H9 (cell line): ENCODE results near the gene MITD1. TPM values are rescaled to one million over a fixed set of nuclear protein-coding genes. Genes with fewer than 3 reads are reported as not detected.

Experiments used
- DNase-seq: peaks from one replicate; pipeline ENCODE4 v3.0.0-alpha.2; 2017
- H2AFZ ChIP-seq: one replicate; pipeline ENCODE4 v1.6.1; 2013; ENCODE audit warnings: mild to moderate bottlenecking, low read length, control low read depth, moderate library complexity
- H2AK5ac ChIP-seq: 2 replicates; pipeline ENCODE4 v1.6.1; 2013; ENCODE audit warnings: low read length, control low read depth, mixed read lengths; ENCODE audit not compliant: insufficient read length
- H2BK120ac ChIP-seq: one replicate; pipeline ENCODE4 v1.6.1; 2013; ENCODE audit warnings: low read depth, mild to moderate bottlenecking, low read length, control low read depth, inconsistent platforms; ENCODE audit not compliant: poor library complexity, severe bottlenecking
- H2BK12ac ChIP-seq: 2 replicates; pipeline ENCODE4 v1.6.1; 2013; ENCODE audit warnings: low read length, control low read depth, mixed read lengths, low read depth; ENCODE audit not compliant: insufficient read length
- H2BK15ac ChIP-seq: 2 replicates; pipeline ENCODE4 v1.6.1; 2013; ENCODE audit warnings: low read depth, low read length, control low read depth
- H2BK20ac ChIP-seq: one replicate; pipeline ENCODE4 v1.6.1; 2013; ENCODE audit warnings: low read depth, mild to moderate bottlenecking, low read length, control low read depth, inconsistent platforms; ENCODE audit not compliant: poor library complexity, severe bottlenecking
- H2BK5ac ChIP-seq: 2 replicates; pipeline ENCODE4 v1.6.1; 2013; ENCODE audit warnings: low read length, control low read depth, mixed read lengths; ENCODE audit not compliant: insufficient read length
- H3K14ac ChIP-seq: 2 replicates; pipeline ENCODE4 v1.6.1; 2013; ENCODE audit warnings: low read length, control low read depth; ENCODE audit not compliant: insufficient read depth
- H3K18ac ChIP-seq: 2 replicates; pipeline ENCODE4 v1.6.1; 2013; ENCODE audit warnings: low read depth, mild to moderate bottlenecking, mixed read lengths, low read length, control low read depth; ENCODE audit not compliant: insufficient read length
- H3K23ac ChIP-seq: 2 replicates; pipeline ENCODE4 v1.6.1; 2013; ENCODE audit warnings: low read length, control low read depth, mixed read lengths, low read depth; ENCODE audit not compliant: insufficient read length
- H3K23me2 ChIP-seq: 2 replicates; pipeline ENCODE4 v1.6.1; 2013; ENCODE audit warnings: low read depth, mild to moderate bottlenecking, mixed read lengths, low read length, control low read depth; ENCODE audit not compliant: insufficient read length, poor library complexity, severe bottlenecking
- H3K27ac ChIP-seq: 2 replicates; pipeline ENCODE4 v1.5.1; 2013; ENCODE audit warnings: low read length, control low read depth, mixed read lengths, low read depth; ENCODE audit not compliant: insufficient read length
- H3K27me3 ChIP-seq: 2 replicates; pipeline ENCODE4 v1.6.1; 2013; ENCODE audit warnings: low read length, control low read depth, inconsistent platforms; ENCODE audit not compliant: insufficient read depth
- H3K4ac ChIP-seq: 2 replicates; pipeline ENCODE4 v1.6.1; 2013; ENCODE audit warnings: low read depth, mild to moderate bottlenecking, control low read depth, inconsistent platforms, low read length, moderate library complexity
- H3K4me1 ChIP-seq: 2 replicates; pipeline ENCODE4 v1.6.1; 2013; ENCODE audit warnings: low read length, control low read depth, inconsistent platforms; ENCODE audit not compliant: insufficient read depth
- H3K4me2 ChIP-seq: 2 replicates; pipeline ENCODE4 v1.6.1; 2013; ENCODE audit warnings: low read length, control low read depth, mixed read lengths; ENCODE audit not compliant: insufficient read length, insufficient read depth
- H3K56ac ChIP-seq: 2 replicates; pipeline ENCODE4 v1.6.1; 2013; ENCODE audit warnings: low read depth, mild to moderate bottlenecking, mixed read lengths, low read length, control low read depth; ENCODE audit not compliant: insufficient read length
- H3K79me1 ChIP-seq: 2 replicates; pipeline ENCODE4 v1.6.1; 2013; ENCODE audit warnings: low read depth, mild to moderate bottlenecking, moderate library complexity, low read length, control low read depth, inconsistent platforms; ENCODE audit not compliant: insufficient read depth, poor library complexity, severe bottlenecking
- H3K79me2 ChIP-seq: 2 replicates; pipeline ENCODE4 v1.6.1; 2013; ENCODE audit warnings: low read length, control low read depth, inconsistent platforms; ENCODE audit not compliant: insufficient read depth
- H3K9ac ChIP-seq: 2 replicates; pipeline ENCODE4 v1.6.1; 2013; ENCODE audit warnings: low read length, control low read depth, mixed read lengths; ENCODE audit not compliant: insufficient read length; ENCODE audit errors: extremely low read depth
- H3K9me3 ChIP-seq: one replicate; pipeline ENCODE4 v1.6.1; 2013; ENCODE audit warnings: low read depth, low read length, inconsistent platforms; ENCODE audit not compliant: control insufficient read depth
- H3T11ph ChIP-seq: one replicate; pipeline ENCODE4 v1.6.1; 2013; ENCODE audit warnings: mild to moderate bottlenecking, low read length, control low read depth, inconsistent platforms
- H4K20me1 ChIP-seq: one replicate; pipeline ENCODE4 v1.6.1; 2013; ENCODE audit not compliant: control insufficient read depth, insufficient read length, insufficient read depth
- H4K5ac ChIP-seq: 2 replicates; pipeline ENCODE4 v1.6.1; 2013; ENCODE audit warnings: low read depth, mild to moderate bottlenecking, mixed read lengths, low read length, control low read depth; ENCODE audit not compliant: insufficient read length
- H4K8ac ChIP-seq: replicated peaks from 2 replicates; pipeline ENCODE4 v1.6.1; 2013; ENCODE audit warnings: low read length, control low read depth, mixed read lengths, low read depth; ENCODE audit not compliant: insufficient read length
- H4K91ac ChIP-seq: 2 replicates; pipeline ENCODE4 v1.6.1; 2013; ENCODE audit warnings: low read depth, mild to moderate bottlenecking, moderate library complexity, mixed read lengths, low read length, control low read depth; ENCODE audit not compliant: insufficient read length
- H3K27ac Mint-ChIP-seq, 3 experiments: 2 replicates in 2 of 3; 3 replicates in 1 of 3; pipeline ENCODE4 v1.8.0; 2020 to 2021; ENCODE audit warnings: mixed read lengths in 3 of 3, mild to moderate bottlenecking in 1 of 3, moderate library complexity in 1 of 3
- H3K27me3 Mint-ChIP-seq: 2 replicates; pipeline ENCODE4 v1.8.0; 2021; ENCODE audit warnings: low read depth, mild to moderate bottlenecking, moderate library complexity, mixed read lengths
- H3K36me3 Mint-ChIP-seq, 3 experiments: 2 replicates in 2 of 3; 3 replicates in 1 of 3; pipeline ENCODE4 v1.8.0; 2020 to 2021; ENCODE audit warnings: low read depth in 3 of 3, mixed read lengths in 3 of 3; ENCODE audit not compliant: insufficient read depth in 1 of 3
- H3K4me1 Mint-ChIP-seq, 2 experiments: 2 replicates each; pipeline ENCODE4 v1.8.0; 2020; ENCODE audit warnings: mixed read lengths in 2 of 2
- H3K4me3 Mint-ChIP-seq, 2 experiments: 2 replicates in 1 of 2; 3 replicates in 1 of 2; pipeline ENCODE4 v1.8.0; 2020 to 2021; ENCODE audit warnings: mild to moderate bottlenecking in 2 of 2, mixed read lengths in 2 of 2, moderate library complexity in 1 of 2
- H3K9me3 Mint-ChIP-seq, 2 experiments: 2 replicates in 1 of 2; 3 replicates in 1 of 2; pipeline ENCODE4 v1.8.0; 2020; ENCODE audit warnings: mild to moderate bottlenecking in 2 of 2, mixed read lengths in 2 of 2, moderate library complexity in 1 of 2
- WGBS: extraction: QIAGEN DNeasy Blood & Tissue Kit; methylation state at CpG from one replicate; pipeline ENCODE4 v1.1.7; 2013; ENCODE audit warnings: missing lambda C conversion rate, low lambda C conversion rate, mixed read lengths; ENCODE audit not compliant: insufficient read length; ENCODE audit errors: extremely low coverage; 5-methylcytosine and 5-hydroxymethylcytosine counted together
- total RNA-seq: library from RNA; stranded (reverse); gene quantifications from 2 replicates; pipeline ENCODE4 v1.2.1, GENCODE V29; 2021
- TF ChIP-seq, protein P1 (sequence below): fragments of 200-600 bp; sonication (generic); conservative IDR thresholded peaks from 3 replicates; pipeline ENCODE4 v1.8.0; 2021; ENCODE audit warnings: antibody characterized with exemption, mild to moderate bottlenecking

MITD1 gene
- total RNA-seq, 1 experiment from 2014 or later = 35.2 TPM

DNA sequence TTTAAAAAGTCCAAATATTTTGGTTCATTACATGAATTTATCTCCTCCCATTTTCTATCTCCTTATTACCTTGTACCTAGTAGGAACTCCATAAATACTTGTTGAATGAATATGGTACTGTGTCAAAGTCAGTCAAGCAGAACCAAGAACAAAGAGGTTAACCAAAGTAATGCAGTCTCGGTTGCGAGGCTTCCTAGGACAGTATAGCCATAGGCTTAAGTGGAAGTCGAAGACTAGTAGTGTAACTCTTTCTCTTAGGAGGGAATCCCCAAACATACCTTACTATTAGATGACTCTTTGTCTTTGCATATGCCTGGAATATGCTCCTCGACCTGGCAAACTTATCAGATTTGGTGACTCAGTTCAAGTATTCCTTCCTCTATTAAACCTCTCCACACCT lies 21.3 kb downstream of the MITD1 start:
- H3K27ac Mint-ChIP-seq = no peak overlapping the region
- Histone ChIP-seq H3K56ac (no peak overlapping the region), H2AFZ (no peak overlapping the region), H2BK120ac (no peak overlapping the region), H2BK15ac (no peak overlapping the region), H3K9ac (no peak overlapping the region), H2BK20ac (no peak overlapping the region), H3K27me3 (no peaks in the 10 kb centered on the region), H2BK12ac (no peak overlapping the region), H3K27ac (no peak overlapping the region), H3K14ac (no peak overlapping the region), H3K23me2 (peaks cover 10% of the 10 kb centered on the region), H2BK5ac (no peak overlapping the region), H3K4me2 (no peak overlapping the region), H3T11ph (no peak overlapping the region), H4K20me1 (peaks cover 1% of the 10 kb centered on the region), H3K23ac (no peak overlapping the region), H4K91ac (no peak overlapping the region), H3K79me1 (no peaks in the 10 kb centered on the region), H3K79me2 (no peaks in the 10 kb centered on the region; the same call in 1 of the 2 replicates), H2AK5ac (no peak overlapping the region), H3K18ac (no peak overlapping the region), H4K8ac (no peak overlapping the region), H4K5ac (no peak overlapping the region), H3K9me3 (no peaks in the 10 kb centered on the region), H3K4me1 (0 out of 2 replicates have a peak, but pooled peaks cover 2% of the 10 kb centered on the region), H3K4ac (no peak overlapping the region)
- WGBS = no CpG with 5 or more reads among the region's 4 CpGs
- H3K4me3 Mint-ChIP-seq = no peak overlapping the region
- peaks cover 8 to 13% of the 10 kb centered on the region in 2 experiments for H3K4me1 Mint-ChIP-seq
- TF ChIP-seq, protein P1, sequence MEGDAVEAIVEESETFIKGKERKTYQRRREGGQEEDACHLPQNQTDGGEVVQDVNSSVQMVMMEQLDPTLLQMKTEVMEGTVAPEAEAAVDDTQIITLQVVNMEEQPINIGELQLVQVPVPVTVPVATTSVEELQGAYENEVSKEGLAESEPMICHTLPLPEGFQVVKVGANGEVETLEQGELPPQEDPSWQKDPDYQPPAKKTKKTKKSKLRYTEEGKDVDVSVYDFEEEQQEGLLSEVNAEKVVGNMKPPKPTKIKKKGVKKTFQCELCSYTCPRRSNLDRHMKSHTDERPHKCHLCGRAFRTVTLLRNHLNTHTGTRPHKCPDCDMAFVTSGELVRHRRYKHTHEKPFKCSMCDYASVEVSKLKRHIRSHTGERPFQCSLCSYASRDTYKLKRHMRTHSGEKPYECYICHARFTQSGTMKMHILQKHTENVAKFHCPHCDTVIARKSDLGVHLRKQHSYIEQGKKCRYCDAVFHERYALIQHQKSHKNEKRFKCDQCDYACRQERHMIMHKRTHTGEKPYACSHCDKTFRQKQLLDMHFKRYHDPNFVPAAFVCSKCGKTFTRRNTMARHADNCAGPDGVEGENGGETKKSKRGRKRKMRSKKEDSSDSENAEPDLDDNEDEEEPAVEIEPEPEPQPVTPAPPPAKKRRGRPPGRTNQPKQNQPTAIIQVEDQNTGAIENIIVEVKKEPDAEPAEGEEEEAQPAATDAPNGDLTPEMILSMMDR = no peak
- peaks cover 10 to 24% (median 18%) of the 10 kb centered on the region in 3 experiments; a peak in 6 of 7 replicates for H3K36me3 Mint-ChIP-seq
- no peaks in the 10 kb centered on the region for H3K27me3 Mint-ChIP-seq
- DNase-seq = no peak
- H3K9me3 Mint-ChIP-seq = no peaks in the 10 kb centered on the region
